ENCODE results near the gene SACM1L.

SACM1L gene

DNA sequence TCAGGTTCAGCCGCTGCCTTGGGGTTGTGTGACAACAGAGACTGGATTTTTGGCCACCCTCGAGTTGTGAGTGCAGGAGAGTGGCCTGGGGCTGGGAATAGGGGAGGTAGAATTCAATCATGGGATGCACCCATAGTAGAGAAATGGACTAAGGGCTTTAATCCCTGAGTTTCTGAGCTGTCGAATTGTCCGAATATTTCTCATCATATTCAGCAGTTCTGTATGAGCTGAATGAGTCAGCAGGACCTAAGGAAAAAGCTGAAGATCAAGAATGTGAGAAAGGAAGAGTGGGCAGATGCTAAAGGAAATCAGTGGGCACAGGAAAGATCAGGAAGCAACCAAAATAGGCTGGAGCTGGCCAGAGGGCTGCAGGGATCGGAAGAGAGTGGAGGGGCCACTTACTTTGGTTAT, 44.4 kb upstream of the SACM1L start:
- TF ChIP-seq EZH2phosphoT487 (IDR thresholded peaks at IDR 0.05; ENCODE audit: low read length), result no peak
- TF ChIP-seq EZH2 (optimal IDR thresholded peaks at IDR 0.05; ENCODE audit: low read depth, low read length), result no peak
- TF ChIP-seq, protein P1, sequence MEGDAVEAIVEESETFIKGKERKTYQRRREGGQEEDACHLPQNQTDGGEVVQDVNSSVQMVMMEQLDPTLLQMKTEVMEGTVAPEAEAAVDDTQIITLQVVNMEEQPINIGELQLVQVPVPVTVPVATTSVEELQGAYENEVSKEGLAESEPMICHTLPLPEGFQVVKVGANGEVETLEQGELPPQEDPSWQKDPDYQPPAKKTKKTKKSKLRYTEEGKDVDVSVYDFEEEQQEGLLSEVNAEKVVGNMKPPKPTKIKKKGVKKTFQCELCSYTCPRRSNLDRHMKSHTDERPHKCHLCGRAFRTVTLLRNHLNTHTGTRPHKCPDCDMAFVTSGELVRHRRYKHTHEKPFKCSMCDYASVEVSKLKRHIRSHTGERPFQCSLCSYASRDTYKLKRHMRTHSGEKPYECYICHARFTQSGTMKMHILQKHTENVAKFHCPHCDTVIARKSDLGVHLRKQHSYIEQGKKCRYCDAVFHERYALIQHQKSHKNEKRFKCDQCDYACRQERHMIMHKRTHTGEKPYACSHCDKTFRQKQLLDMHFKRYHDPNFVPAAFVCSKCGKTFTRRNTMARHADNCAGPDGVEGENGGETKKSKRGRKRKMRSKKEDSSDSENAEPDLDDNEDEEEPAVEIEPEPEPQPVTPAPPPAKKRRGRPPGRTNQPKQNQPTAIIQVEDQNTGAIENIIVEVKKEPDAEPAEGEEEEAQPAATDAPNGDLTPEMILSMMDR (IDR thresholded peaks at IDR 0.05; ENCODE audit: low read length), result no peak
- Histone ChIP-seq H3K4me3 (ENCODE audit: low read length) (no peak overlapping the region), H3K79me2 (ENCODE audit: low read length) (peaks cover 97% of the 10 kb centered on the region), H3K4me1 (ENCODE audit: low read length) (0 out of 2 replicates have a peak, but pooled peaks cover 4% of the 10 kb centered on the region), H4K20me1 (ENCODE audit: insufficient read depth, low read length) (peaks cover 66% of the 10 kb centered on the region), H3K9me2 (replicated peaks; ENCODE audit: insufficient read depth, low read length) (no peaks in the 10 kb centered on the region), H2AFZ (ENCODE audit: low read length) (no peak overlapping the region), H3K4me2 (ENCODE audit: low read depth, low read length) (no peak overlapping the region), H3K9ac (ENCODE audit: low read length) (no peak overlapping the region), H3K27ac (ENCODE audit: low read length) (no peak overlapping the region), H3K9me3 (replicated peaks; ENCODE audit: insufficient read depth, low read length) (no peaks in the 10 kb centered on the region), H3F3A (ENCODE audit: insufficient read depth, low read length) (peaks cover 4% of the 10 kb centered on the region; the same call in 1 of the 2 replicates), H3K27me3 (replicated peaks; ENCODE audit: insufficient read depth, low read length) (no peaks in the 10 kb centered on the region), H3K36me3 (replicated peaks; ENCODE audit: insufficient read depth, low read length) (peaks cover 10% of the 10 kb centered on the region)
- DNase-seq, result no peak

- H2AFZ ChIP-seq (ENCODE audit: low read length), result no peak overlapping the region
- no peak overlapping the region for H3K4me3 ChIP-seq (ENCODE audit: low read length)
- H3K9ac ChIP-seq (ENCODE audit: low read length), result no peak overlapping the region
- no peaks in the 10 kb centered on the region for H3K27me3 ChIP-seq (replicated peaks; ENCODE audit: insufficient read depth, low read length)
- peaks cover 10% of the 10 kb centered on the region; the same call in 1 of the 2 replicates for H3K36me3 ChIP-seq (replicated peaks; ENCODE audit: insufficient read depth, low read length)
- no peaks in the 10 kb centered on the region for H3K9me2 ChIP-seq (replicated peaks; ENCODE audit: insufficient read depth, low read length)
- peaks cover 54% of the 10 kb centered on the region for H4K20me1 ChIP-seq (ENCODE audit: insufficient read depth, low read length)
- no peak for DNase-seq
- H3K79me2 ChIP-seq (ENCODE audit: low read length), result peaks cover 96% of the 10 kb centered on the region
- H3K9me3 ChIP-seq (replicated peaks; ENCODE audit: insufficient read depth, low read length), result no peaks in the 10 kb centered on the region
- no peak overlapping the region for H3K27ac ChIP-seq (ENCODE audit: low read length)
- TF ChIP-seq, protein P1 (IDR thresholded peaks at IDR 0.05; ENCODE audit: low read length), result no peak
- TF ChIP-seq EZH2phosphoT487 (IDR thresholded peaks at IDR 0.05; ENCODE audit: low read length) (no peak), EZH2 (optimal IDR thresholded peaks at IDR 0.05; ENCODE audit: low read depth, low read length) (no peak)
- H3F3A ChIP-seq (ENCODE audit: insufficient read depth, low read length), result peaks cover 4% of the 10 kb centered on the region; the same call in 1 of the 2 replicates
- no peak overlapping the region for H3K4me2 ChIP-seq (ENCODE audit: low read depth, low read length)
- H3K4me1 ChIP-seq (ENCODE audit: low read length), result no peaks in the 10 kb centered on the region
Observed at GRCh38 chr3:45646051-45646585, 43.1 kb upstream of the SACM1L start.

DNA sequence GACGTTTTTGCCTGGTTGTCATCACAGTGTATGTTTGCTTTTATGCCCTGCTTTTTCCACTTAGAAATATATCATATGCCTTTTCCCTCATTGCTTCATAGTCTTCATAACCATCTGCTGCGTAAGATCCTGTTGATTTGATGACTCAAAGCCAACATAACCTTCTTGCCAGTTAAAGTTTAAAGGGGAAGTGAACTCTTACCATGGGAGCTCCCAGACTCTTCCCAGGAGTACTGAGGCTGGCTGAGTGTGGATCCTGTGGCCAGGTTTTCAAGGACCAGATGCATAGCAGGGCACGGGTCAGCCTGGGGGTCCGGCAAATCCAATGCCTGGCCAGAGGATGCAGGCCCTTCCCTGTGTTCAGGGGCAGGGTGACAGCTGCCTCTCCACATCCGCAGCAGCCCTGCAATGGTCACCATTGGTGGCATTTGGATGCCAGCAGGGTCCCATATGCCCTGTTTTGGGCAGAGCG, 42.0 kb upstream of the SACM1L start:
- Histone ChIP-seq H3K4me3 (ENCODE audit: low read length) (no peak overlapping the region), H3K36me3 (replicated peaks; ENCODE audit: insufficient read depth, low read length) (peaks cover 10% of the 10 kb centered on the region; the same call in 1 of the 2 replicates), H3K79me2 (ENCODE audit: low read length) (peaks cover 97% of the 10 kb centered on the region), H3K9ac (ENCODE audit: low read length) (no peak overlapping the region), H3K9me2 (replicated peaks; ENCODE audit: insufficient read depth, low read length) (no peaks in the 10 kb centered on the region), H3K4me1 (ENCODE audit: low read length) (peaks cover 3% of the 10 kb centered on the region), H4K20me1 (ENCODE audit: insufficient read depth, low read length) (peaks cover 52% of the 10 kb centered on the region), H3K27ac (ENCODE audit: low read length) (no peak overlapping the region), H3K9me3 (replicated peaks; ENCODE audit: insufficient read depth, low read length) (no peaks in the 10 kb centered on the region), H2AFZ (ENCODE audit: low read length) (no peak overlapping the region), H3K27me3 (replicated peaks; ENCODE audit: insufficient read depth, low read length) (no peaks in the 10 kb centered on the region), H3K4me2 (ENCODE audit: low read depth, low read length) (no peak overlapping the region), H3F3A (ENCODE audit: insufficient read depth, low read length) (peaks cover 7% of the 10 kb centered on the region)
- DNase-seq, result no peak
- TF ChIP-seq EZH2phosphoT487 (IDR thresholded peaks at IDR 0.05; ENCODE audit: low read length) (no peak), EZH2 (optimal IDR thresholded peaks at IDR 0.05; ENCODE audit: low read depth, low read length) (no peak)
- TF ChIP-seq, protein P1 (IDR thresholded peaks at IDR 0.05; ENCODE audit: low read length), result no peak

Data from MM.1S (cell line).